LNCAP (cell line): ENCODE data around the gene ARMS2.

Source experiments
- CTCF ChIP-seq: fragments of 450-650 bp; IDR thresholded peaks from 2 replicates; pipeline ENCODE4 v1.5.1; 2017; ENCODE audit warnings: mild to moderate bottlenecking

Gene ARMS2

DNA sequence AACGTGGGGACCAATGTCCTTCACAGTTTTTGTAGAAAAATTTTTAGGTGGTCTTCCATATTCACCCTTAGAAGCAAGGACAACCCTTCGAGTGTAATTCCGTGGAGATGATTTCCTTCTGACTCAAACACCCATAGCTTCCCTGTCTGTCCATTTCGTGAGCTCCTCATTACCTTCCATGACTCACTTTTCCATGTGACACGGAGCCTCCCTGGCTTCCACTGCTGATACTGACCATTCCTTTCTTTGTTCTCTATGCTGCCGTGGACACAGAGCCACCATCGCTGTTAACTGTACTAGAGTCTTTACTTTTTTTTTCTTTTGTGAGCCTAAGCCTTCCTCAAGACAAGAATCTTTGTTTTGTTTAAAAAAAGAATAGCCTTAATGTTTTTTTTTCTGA is 12.5 kb upstream of the ARMS2 start:
- TF ChIP-seq CTCF: no peak

DNA sequence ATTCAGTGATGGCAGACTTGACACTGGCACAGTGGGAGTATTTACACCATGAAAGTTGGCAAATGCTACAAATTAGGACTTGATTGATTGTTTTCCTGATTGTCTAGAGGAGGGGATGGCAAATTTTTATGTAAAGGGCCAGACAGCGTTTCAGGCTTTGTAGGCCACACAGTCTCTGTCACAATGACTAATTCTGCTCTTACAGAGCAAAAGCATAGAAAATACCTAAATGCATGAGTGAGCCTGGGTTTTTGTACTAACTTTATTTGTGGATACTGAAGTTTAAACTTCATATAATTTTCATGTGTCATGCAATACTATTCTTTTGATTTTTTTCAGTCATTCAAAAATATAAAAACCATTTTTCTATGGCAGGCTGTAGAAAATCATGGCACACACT is 9.0 kb upstream of the ARMS2 start:
- TF ChIP-seq CTCF: no peak

- no peak for TF ChIP-seq CTCF
These were observed 8.5 kb upstream of the ARMS2 start for GRCh38 chr10:122445904-122446303.

DNA sequence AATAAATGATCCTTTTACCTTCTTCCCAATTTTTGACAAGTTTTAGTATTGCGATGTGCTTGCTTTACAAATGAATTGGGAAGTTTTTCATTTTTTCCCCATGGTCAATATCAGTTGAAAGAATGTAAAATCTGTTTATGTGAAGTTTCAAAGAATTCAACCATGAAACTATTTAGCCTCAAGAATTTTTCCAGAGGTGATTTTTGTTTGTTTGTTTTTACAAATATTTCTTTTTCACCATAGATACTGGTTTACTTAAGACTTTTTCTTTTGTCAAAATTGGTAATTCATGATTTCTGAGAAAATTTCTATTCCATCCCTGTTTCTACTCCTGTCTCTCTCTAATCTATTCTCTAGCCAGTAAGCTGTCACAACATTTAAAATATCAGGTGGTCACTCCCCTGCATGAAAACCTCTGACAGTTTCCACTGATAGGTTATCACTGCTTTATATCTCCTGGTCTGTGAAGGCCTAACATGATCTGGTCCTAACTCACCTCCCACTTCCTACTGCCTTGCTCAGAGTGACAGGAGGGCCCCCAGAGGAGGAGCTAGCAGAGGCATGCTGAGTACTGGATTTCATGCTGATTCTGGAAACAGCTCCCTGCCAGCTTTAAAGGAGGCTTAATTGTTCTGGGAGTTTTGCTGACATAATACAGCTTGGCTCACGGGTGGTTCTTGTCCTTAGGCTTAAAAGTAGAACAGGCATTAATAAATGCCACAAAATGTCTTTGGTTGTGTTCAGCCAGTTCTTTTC is 7.6 kb upstream of the ARMS2 start:
- no peak for TF ChIP-seq CTCF

GRCh38 chr10:122448600-122448999 is 5.9 kb upstream of the ARMS2 start:
- TF ChIP-seq CTCF: no peak

DNA sequence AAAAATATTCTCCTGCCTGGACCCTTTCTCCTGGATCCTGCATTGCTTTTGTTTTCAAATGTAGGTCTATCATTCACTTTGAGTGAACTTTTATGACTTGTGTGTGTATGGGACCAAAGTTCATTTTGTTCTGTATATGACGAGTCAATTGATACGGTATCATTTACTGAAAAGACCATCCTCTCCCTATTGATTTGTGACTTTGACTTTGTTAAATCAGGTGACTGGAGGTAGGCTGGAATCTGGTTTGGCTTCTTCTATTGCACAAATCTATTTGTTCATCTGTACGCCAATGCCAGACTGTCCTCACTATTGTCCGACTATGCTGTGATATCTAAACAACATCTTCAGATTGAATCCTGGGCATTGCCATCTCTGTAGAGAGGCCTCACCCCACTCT is 5.3 kb upstream of the ARMS2 start:
- no peak for TF ChIP-seq CTCF

GRCh38 chr10:122450353-122450990 is 4.0 kb upstream of the ARMS2 start:
- no peak for TF ChIP-seq CTCF
